A172 (cell line): ENCODE data around the gene ADAM22. TPM values are rescaled to one million over a fixed set of nuclear protein-coding genes. Genes with fewer than 3 reads are reported as not detected.
A peak's percentile ranks its signal among the peaks of the same experiment; 100 is the strongest.
"Not testable (repeated sequence)": the region's sequence is repeated elsewhere in the genome, so short reads cannot be mapped to it uniquely, and the experiment has no call there.

Experiments
- DNase-seq: peaks from one replicate; pipeline ENCODE4 v3.0.0-alpha.2; 2015; ENCODE audit warnings: low spot score
- total RNA-seq: library from RNA; depleted of rRNA; stranded (reverse); fragments of >200 nt; shearing (Covaris generic); gene quantifications from 2 replicates; pipeline ENCODE4 v1.2.3, GENCODE V29; 2014; rRNA removed

ADAM22 gene
- total RNA-seq, result 3.1 and 5.0 TPM in 2 replicates

GRCh38 chr7:87933953-87934698, at the start of gene ADAM22:
Gene ADAM22 (plus strand): TSS chr7:87934251. CDS start chr7:87934466, 215 bp downstream.
- DNase-seq, result peak; percentile 87

- no peak for DNase-seq
These were observed 49.0 kb upstream of the ADAM22 start for GRCh38 chr7:87885018-87885417.

GRCh38 chr7:87886875-87887274, 47.2 kb upstream of the ADAM22 start:
- peak; percentile 21 for DNase-seq

DNA sequence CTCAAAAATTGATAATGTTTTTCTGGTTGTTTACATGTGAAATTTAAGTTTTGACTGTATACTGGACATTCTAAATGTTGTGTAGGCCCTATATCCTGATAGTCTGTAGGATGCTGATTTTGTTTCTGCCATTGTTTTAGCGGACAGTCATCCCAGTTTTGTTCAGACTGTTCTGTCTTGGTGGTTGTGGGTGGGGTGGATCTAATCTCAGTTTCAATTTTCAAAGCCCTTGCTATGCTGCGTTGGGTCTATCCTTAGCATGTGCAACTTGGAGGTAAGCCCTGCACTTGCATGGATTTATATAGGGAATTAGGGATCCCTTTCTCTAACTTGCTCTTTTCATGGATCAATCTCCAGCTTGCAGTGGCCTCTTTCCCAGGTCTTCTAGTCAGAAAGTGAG, 38.7 kb upstream of the ADAM22 start:
- DNase-seq, result no peak

DNA sequence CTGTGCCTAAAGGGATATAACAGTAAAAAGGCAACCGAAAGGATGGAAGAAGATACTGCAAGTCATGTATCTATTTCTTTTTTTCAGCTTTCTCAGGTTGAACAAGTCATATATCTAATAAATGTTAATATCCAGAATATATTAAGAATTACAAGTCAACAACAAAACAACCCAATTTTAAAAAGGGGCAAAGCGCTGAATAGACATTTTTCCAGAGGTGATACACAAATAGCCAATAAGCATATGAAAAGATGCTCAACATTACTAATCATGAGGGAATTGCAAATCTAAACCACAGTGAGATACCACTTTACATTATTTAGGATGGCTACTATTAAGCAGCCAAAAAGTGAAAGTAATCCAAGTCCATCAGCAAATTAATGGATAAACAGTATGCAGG, 34.8 kb upstream of the ADAM22 start:
- no peak for DNase-seq

- not testable (repeated sequence) for DNase-seq
These were observed 26.7 kb upstream of the ADAM22 start for GRCh38 chr7:87907136-87907906.

- not testable (repeated sequence) for DNase-seq
These were observed 25.2 kb upstream of the ADAM22 start for GRCh38 chr7:87908814-87909213.

DNA sequence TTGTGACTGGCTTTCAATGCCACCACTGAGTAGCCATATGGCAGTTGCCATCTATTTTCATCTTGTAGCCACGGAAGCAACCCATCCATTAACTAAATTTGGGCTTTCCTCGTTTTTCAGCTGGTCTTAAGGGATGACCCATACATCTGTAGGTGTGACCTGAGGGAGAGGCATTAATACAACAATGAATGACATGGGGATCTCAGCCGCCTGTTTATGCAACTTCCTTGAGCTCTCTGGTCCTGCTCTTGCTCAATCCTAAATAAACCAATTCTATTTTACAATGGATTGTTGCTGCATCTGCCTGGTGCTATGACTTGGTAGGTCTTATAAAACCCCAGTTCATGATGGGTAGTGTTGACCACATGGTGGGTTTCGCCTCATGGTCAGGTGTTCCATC, 21.9 kb upstream of the ADAM22 start:
- DNase-seq, result no peak

GRCh38 chr7:87918740-87919139, 15.3 kb upstream of the ADAM22 start:
- no peak for DNase-seq

DNA sequence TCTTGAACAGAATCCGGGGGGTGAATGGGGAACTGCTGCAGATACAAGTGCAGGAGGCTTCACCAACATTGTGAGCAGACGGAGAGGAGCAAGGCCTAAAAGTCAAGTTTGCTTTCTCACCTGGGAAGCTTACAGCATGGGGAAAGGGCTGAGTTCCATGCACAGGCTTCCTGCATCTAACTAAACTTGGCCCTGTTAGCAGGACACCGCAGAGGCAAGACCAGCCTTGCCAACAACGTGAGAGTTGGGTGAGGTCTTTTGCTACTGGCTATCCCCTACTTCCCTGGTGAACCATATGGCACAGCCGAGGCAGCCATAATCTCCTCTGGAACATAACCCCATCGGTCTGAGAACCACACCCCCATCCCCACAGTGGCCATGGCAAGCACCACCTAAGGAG, 14.2 kb upstream of the ADAM22 start:
- DNase-seq, result no peak

- DNase-seq, result no peak
These were observed 13.5 kb upstream of the ADAM22 start for GRCh38 chr7:87920578-87920977.

DNA sequence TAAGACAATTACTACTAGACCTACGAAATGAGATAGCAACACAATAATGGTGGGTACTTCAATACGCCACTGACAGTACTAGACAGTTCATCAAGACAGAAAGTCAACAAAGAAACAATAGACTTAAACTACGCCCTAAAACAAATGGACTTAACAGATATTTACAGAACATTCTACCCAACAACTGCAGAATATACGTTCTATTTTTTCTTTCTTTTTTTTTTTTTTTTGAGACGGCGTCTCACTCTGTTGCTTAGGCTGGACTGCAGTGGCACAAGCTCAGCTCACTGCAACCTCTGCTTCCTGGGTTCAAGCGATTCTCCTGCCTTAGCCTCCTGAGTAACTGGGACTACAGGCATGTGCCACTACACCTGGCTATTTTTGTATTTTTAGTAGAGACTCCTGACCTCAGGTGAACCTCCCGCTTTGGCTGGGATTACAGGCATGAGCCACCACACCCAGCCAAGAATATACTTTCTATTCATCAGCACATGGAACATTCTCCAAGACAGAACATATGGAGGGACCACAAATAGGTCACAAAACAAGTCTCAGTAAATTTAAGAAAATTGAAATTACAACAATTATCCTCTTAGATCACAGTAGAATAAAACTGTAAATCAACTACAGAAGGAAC, 11.2 kb upstream of the ADAM22 start:
- not testable (repeated sequence) for DNase-seq

DNA sequence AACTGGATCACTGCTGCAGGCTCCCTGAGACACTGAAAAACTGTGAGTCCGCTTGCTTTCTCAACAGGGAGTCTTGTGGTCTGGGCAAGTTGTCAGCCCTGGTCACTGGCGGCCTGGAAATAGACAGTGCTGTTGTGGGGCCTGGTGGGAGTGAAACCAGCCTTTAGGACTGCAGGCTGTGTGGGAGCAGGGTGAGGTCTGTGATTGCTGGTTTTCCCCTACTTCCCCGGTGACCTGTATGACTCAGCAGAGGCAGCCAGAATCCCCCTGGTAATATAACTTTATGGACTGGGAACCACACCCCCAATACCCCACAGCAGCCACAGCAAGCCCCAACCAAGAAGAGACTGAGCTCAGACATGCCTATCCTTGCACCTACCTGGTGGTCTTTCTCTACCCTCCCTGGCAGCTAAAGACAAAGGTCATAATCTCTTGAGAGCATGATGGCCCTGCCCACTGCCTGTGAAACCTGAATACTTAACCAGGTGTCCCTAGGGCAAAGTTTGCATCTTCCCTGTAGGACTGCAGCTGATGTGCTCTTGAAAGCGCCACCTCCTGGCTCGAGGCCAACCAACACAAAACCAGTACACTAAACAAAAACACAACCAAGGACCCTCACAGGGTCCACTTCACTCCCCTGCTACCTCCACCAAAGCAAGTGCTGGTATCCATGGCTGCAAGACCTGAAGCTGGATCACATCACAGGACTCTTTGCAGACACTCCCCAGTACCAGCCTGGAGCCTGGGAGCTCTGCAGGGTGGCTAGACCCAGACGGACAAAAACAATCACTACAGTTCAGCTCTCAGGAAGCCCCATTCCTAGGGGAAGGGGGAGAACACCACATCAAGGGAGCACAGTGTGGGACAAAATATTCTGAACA, 7.2 kb upstream of the ADAM22 start:
- DNase-seq, result peak; percentile 66

DNA sequence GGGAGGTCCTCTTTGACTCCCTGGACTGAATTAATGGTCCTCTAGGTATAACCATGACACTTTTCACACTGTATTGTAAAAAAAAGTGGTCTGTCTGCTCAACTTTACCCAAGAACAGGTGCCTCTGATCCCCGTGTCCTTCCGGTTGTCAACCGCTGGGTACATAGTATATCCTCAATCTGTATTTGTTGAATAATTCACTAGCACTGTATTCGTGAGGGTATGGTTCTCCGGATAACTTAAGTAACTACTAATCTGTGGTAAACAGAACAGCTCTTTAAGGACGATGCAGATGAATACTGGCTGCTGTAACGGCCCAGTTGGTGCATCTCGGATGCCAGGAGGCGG, 472 bp upstream of the ADAM22 start:
- no peak for DNase-seq

GRCh38 chr7:87934699-87935383, 790 bp downstream of the ADAM22 start:
- DNase-seq, result no peak

DNA sequence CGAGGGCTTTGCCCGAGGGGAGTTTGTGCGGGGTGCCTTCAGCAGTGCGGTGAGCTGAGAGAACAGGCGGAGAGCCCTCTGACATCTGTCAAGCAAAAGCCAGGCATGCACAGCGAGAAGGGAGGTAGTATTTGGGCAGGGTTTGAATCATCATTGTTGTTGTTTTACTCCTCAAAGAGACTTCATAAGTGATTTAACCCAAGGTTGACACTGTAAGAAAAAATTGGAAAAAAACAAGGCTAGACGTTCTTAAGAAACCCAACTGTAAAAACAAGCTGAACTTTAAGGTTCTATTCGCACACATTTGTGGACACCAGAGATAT, 1.3 kb downstream of the ADAM22 start:
- no peak for DNase-seq

GRCh38 chr7:87941138-87941537, 7.1 kb downstream of the ADAM22 start:
- no peak for DNase-seq

DNA sequence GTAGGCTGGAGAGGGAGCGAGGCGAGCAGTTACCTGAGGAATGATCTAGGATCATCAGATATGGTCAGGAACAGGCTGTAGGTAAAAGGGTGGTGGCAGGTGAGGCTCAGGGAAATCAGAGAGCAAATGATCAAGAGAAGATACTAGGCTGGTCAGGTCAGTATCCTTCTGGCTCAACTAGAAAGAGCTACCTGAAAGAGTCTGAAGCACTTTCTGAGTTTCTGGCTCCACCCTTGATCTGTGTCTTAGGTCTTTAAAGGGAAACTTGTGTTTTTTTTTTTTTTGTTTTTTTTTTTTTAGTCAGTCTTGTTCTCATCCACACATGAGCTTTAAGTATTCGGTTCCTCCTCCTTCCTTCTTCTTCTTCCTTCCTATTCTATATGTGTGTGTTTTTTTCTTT, 10.5 kb downstream of the ADAM22 start:
- DNase-seq, result no peak

- not testable (repeated sequence) for DNase-seq
These were observed 11.9 kb downstream of the ADAM22 start for GRCh38 chr7:87945926-87946325.

- no peak for DNase-seq
These were observed 14.3 kb downstream of the ADAM22 start for GRCh38 chr7:87948371-87948770.

GRCh38 chr7:87959336-87959735, 25.3 kb downstream of the ADAM22 start:
- DNase-seq, result no peak
